Motor neuron (in vitro differentiated cells): ENCODE results near the gene TRIO. TPM values are rescaled to one million over a fixed set of nuclear protein-coding genes. Genes with fewer than 3 reads are reported as not detected.
"Not testable (repeated sequence)": the region's sequence is repeated elsewhere in the genome, so short reads cannot be mapped to it uniquely, and the experiment has no call there.

Source experiments
- ATAC-seq, 8 experiments: fragments of 200-7000 bp; cut with Tn5 transposase; replicated peaks in 6 of 8; 2 replicates each; pipeline ENCODE4 v1.8.0; 2021; ENCODE audit warnings: mild to moderate bottlenecking in 8 of 8, moderate library complexity in 8 of 8
- H3K27ac ChIP-seq, 2 donors: fragments of 250-450 bp; sonication (Bioruptor Pico); 2 replicates each; pipeline ENCODE4 v1.9.0; 2021; ENCODE audit warnings: antibody characterized with exemption in 2 of 2, mild to moderate bottlenecking in 2 of 2, moderate library complexity in 1 of 2
- H3K4me1 ChIP-seq, 2 donors: fragments of 250-450 bp; sonication (Bioruptor Pico); replicated peaks in 1 of 2; 2 replicates each; pipeline ENCODE4 v1.6.1; 2021; ENCODE audit warnings: antibody characterized with exemption in 2 of 2, mild to moderate bottlenecking in 2 of 2, moderate library complexity in 1 of 2
- H3K4me3 ChIP-seq, 5 donors: fragments of 250-450 bp; sonication (Bioruptor Pico); 2 replicates each; pipeline ENCODE4 v1.9.0; 2021; ENCODE audit warnings: antibody characterized with exemption in 5 of 5, mild to moderate bottlenecking in 5 of 5, moderate library complexity in 4 of 5
- WGBS, 10 experiments: fragments of 450-650 bp; shearing (Covaris generic); methylation state at CpG; one replicate each; pipeline ENCODE4 v1.0.0; 2022; 5-methylcytosine and 5-hydroxymethylcytosine counted together
- in situ Hi-C, 9 experiments: fragments of 400-800 bp; cut with MboI; loops; one replicate each; pipeline ENCODE4 v1.15.0; 2021; ENCODE audit warnings: low sequenced_read_pairs in 9 of 9, low pct_unique_long_range_greater_than_20kb in 2 of 9; ENCODE audit not compliant: unreplicated experiment in 9 of 9
- total RNA-seq, 8 experiments: library from RNA; unstranded; fragments of 300-600 nt; gene quantifications; 2 replicates each; pipeline versions ENCODE4 v1.2.3 to v1.2.4, GENCODE V29; 2022

TRIO gene
- total RNA-seq, 8 experiments from 2014 or later: 39.7 to 162 (median 92.9) TPM

DNA sequence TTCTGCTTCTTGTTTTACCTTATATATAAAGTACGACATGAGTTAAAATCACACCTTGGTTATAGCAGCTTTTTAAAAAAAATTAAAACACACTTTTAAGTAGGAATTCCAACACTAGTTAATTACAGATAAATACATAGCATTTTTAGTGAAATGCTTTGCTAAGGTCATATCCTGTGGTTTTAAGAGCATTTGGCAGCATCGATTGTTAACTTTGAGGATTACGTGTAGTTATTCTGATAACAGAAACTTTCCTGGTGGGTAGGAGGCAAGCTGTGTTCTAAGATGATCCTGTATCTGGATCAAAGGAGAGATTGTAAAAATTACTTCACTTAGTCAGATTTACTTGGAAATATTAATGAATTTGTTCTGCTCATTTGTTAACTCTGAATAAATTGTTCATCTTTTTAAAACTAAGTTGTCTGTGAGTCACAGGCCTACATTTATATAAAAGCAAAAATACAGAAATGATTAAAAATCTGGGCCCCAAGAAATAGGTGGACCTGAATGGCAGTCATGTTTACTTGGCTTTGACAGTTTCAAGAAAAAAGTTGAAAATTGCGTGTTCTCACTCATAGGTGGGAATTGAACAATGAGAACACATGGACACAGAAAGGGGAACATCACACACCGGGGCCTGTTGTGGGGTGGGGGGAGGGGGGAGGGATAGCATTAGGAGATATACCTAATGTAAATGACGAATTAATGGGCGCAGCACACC, 58.3 kb downstream of the TRIO start:
- ATAC-seq: no peak
- in situ Hi-C loops: no loop called here
- peaks cover 19 to 21% of the 10 kb centered on the region in 2 donors for H3K4me1 ChIP-seq
- no peak overlapping the region for H3K4me3 ChIP-seq
- H3K27ac ChIP-seq: no peak overlapping the region
- 42 to 100% (median 93%) methylated on average over 1 to 4 of the region's 7 CpGs; no CpG with 5 or more reads in 1 of the 10 experiments for WGBS, 10 experiments

DNA sequence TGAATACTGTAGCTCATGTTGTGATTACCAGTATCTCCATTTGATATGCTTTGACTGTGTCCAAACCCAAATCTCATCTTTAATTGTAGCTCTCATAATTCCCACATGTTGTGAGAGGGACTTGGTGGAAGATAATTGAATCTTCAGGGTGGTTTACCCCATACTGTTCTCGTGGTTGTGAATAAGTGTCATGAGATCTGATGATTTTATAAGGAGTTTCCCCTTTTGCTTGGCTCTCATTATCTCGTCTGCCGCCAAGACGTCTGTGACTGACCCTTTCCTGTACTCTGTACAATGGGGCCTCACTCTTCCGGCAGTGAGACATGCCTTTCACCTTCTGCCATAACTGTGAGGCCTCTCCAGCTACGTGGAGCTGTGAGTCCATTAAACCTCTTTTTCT, 59.3 kb downstream of the TRIO start:
- Histone ChIP-seq H3K27ac (no peak overlapping the region), H3K4me1 (peaks cover 12 to 13% of the 10 kb centered on the region in 2 donors), H3K4me3 (no peak overlapping the region)
- 31 to 100% (median 81%) methylated on average over 1 to 6 of the region's 6 CpGs; no CpG with 5 or more reads in 2 of the 10 experiments for WGBS, 10 experiments
- in situ Hi-C loops: no loop called here
- peak in 1 of 8 experiments; percentile 16 for ATAC-seq

DNA sequence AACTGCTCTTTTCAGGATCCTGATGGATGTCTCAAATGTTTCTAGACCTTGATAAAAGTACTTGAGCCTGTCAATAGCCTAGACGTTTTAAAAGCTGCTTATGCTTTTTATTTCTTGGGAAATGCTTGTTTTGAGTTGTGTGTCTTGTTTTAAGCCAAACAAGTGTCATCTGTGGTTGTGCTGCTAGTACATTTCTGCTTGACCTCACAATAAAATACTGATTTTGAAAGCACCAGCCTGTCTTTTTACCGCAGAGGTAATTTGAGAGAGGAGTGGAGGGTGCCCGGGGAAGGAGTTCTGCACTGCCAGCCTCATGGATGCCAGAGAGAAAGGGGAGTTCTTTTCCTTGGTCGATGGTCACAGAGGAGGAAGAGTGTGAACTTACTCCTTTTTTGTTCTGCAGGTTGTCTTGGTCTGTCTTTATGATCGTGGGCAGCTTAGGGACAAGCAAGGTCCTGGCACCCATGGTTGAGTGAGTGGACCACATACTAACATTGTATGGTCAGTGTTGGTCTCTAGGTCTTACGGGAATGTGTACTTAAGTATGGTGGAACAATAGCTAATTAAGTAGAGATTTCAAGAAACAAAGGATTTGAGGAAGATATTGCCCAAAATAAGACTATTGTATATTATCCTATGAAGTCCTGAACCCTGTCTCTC, 61.0 kb downstream of the TRIO start:
- in situ Hi-C loops: no loop called here
- Histone ChIP-seq H3K4me1 (peaks cover 12 to 13% of the 10 kb centered on the region in 2 donors), H3K4me3 (no peak overlapping the region), H3K27ac (no peak overlapping the region)
- ATAC-seq: no peak
- 25 to 88% (median 69%) methylated on average over 1 to 6 of the region's 6 CpGs; no CpG with 5 or more reads in 2 of the 10 experiments for WGBS, 10 experiments

DNA sequence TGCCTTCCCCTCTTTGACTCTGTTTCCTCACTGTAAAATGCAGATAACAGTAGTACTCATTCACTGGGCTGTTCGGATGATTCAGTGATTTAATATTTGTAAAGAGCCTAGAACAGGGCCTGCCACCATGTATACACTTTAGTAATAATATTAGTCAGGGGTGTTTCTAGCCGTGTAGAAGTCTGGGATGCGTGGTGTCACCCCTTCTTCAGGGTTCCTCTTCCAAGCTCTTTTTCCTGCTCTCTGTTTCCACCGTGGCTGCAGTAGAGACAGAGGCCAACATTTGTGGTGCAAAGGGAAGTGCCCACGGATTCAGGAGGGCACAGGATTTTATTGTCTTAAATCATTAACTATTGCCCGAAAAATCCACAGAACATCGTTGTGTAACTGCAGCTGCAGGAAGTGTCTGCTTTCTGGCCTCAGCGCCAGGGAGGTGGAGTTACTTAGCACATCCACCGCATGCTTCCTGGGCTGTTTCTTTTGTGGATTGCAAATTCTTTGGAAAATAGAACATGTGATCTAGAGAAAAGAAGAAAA, 61.7 kb downstream of the TRIO start:
- WGBS, 10 experiments: 2 to 73% (median 17%) methylated on average over 3 to 8 of the region's 9 CpGs; no CpG with 5 or more reads in 2 of the 10 experiments
- in situ Hi-C loops: no loop called here
- peak in 4 of 8 experiments; percentile 31 to 88 (median 86) for ATAC-seq
- Histone ChIP-seq H3K27ac (no peak overlapping the region), H3K4me3 (no peak overlapping the region), H3K4me1 (peaks cover 12 to 13% of the 10 kb centered on the region in 2 donors)

DNA sequence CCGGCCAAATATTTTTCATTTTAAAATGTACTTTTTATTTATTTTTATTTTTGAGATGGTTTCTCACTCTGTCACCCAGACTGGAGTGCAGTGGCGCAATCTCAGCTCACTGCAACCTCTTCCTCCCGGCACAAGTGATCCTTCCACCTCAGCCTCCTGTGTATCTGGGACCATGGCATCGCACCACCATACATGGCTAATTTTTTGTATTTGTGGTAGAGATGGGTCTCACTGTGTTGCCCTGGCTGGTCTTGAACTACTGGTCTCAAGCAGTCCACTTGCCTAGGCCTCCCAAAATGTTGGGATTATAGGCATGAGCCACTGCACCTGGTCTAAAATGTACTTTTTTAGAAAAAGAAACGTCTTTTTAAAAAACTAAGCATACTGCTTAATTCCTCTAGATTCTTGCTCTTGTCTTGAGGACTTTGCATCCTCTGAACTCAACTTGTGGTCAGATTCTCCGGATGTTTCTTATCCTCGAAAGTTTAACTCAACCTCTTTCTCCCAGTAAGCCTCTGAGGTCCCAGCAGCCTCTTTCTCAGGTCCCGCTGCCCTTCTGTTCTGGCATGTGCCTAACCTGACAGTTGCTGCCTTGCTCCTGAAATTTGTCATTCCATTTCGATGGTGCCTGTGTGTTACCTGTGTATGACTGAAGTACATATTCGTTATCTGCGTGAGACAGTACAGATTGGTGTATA, 63.0 kb downstream of the TRIO start:
- in situ Hi-C loops: no loop called here
- no peak for ATAC-seq
- no peak overlapping the region for H3K4me3 ChIP-seq
- no peak overlapping the region for H3K27ac ChIP-seq
- WGBS, 10 experiments: 75 to 100% (median 94%) methylated on average over 2 to 10 of the region's 11 CpGs; no CpG with 5 or more reads in 1 of the 10 experiments
- peaks cover 12 to 13% of the 10 kb centered on the region in 2 donors for H3K4me1 ChIP-seq

DNA sequence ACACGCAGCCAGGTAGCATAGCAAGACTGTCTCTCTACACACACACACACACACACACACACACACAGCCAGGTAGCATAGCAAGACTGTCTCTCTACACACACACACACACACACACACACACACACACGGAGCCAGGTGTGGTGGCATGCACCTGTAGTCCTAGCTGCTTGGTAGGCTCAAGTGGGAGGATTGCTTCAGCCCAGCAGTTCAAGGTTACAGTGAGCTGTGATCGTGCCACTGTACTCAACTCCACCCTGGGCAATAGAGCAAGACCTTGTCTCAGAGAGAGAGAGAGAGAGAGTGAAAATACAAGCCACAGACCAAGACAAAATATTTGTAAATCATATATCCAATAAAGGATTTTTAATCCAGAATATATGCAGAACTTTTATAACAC, 64.3 kb downstream of the TRIO start:
- ATAC-seq, H3K27ac ChIP-seq, in situ Hi-C loops, H3K4me3 ChIP-seq: not testable (repeated sequence)
- WGBS, 10 experiments: 40 to 100% (median 70%) methylated on average over 1 of the region's 3 CpGs; no CpG with 5 or more reads in 6 of the 10 experiments
- H3K4me1 ChIP-seq: peaks cover 12 to 13% of the 10 kb centered on the region in 2 donors

DNA sequence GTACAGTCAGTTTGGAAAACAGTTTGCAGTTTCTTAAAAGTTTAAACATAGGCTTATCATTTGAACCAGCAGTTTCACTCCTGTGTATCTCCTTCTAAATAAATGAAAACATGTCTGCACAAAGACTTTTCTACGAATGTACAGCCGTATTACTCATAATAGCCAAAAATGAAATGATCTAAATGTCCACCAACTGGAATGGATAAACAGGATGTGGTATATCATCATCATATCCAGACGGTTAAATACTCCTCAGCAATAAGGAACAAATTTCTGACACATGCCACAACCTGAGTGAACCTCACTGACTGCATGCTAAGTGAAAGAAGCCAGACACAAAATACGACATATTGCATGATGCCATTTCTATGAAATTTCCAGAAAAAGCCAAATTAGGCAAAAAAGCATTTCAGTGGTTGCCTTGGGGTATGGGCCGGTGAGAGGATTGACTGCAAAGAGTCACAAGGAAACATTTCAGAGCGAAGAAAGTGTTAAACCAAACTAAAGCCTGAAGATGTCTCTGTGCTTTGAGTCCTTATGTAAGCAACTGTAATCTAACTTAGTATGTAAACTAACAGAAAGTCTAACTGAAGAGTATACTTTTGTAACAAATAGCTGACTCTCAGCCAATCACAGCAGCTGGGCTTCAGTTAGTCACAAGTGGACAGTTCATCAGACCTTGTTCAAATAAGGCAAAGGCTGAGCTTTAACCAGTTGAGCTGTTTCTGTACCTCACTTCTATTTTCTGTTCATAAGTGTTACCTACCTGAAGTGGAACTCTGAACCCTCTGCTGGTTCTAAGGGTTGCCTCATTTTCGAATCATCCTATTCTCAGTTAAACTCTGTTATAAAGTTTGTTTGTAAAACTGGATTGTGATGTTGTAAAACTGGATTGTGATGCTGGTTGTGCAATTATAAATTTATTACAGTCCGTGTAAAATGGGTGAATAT, 65.2 kb downstream of the TRIO start:
- peaks cover 12 to 13% of the 10 kb centered on the region in 2 donors for H3K4me1 ChIP-seq
- no peak overlapping the region for H3K27ac ChIP-seq
- WGBS, 10 experiments: 33 to 97% (median 91%) methylated on average over 3 to 8 of the region's 8 CpGs
- H3K4me3 ChIP-seq: no peak overlapping the region
- in situ Hi-C loops: no loop called here
- peak in 2 of 8 experiments; percentile 30 to 40 for ATAC-seq

DNA sequence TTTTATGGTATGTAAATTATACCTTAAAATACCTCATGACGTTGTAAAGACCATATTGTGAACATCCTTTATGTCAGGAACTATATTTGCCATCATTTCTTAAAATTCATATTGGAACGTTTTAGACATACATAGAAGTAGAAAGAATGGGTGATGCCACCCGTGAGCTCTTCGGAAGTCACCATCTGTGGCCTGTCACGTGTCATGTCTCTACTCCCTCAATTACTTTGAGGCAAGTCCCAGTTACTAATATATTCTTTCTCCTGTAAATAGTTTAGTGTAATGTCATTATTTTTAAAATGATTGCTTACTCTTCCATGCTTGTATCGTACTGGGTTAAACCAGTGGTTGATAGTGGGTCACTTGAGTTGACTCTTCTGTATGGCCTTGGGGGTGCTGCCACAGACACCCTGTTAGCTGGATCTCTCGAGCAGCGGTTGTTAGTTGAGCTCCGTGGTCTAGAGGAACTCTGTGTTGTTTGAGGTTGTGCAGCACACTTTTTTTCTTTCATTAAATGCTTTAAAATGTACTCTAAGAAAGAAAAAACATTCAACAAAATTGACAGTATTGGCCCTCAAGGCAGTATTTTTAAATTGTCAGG, 66.2 kb downstream of the TRIO start:
- WGBS, 10 experiments: 75 to 100% (median 93%) methylated on average over 1 to 9 of the region's 9 CpGs
- no peak for ATAC-seq
- in situ Hi-C loops: no loop called here
- no peak overlapping the region for H3K4me3 ChIP-seq
- no peak overlapping the region for H3K27ac ChIP-seq
- H3K4me1 ChIP-seq: peaks cover 10% of the 10 kb centered on the region in 2 donors

DNA sequence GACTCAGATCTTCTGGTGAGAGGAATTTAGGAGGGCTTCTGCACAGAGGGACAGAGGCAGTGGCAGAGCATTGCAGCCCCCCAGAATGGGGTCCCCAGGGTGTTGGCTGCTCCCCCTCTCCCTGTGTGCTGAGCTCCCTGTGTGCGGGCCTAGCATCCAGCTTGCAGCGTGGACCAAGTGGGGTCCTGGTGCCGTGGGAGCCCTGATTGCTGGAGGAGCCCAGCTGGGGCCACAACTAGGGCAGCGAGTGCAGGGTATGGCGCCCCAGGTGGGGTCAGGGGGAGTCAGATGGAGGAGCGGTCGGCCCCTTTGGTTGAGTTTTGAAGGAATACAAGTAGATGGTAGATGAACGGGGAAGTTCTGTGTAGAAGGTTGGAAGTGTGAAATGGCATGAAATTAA, 66.7 kb downstream of the TRIO start:
- Histone ChIP-seq H3K4me3 (no peak overlapping the region), H3K27ac (no peak overlapping the region), H3K4me1 (peaks cover 7 to 12% of the 10 kb centered on the region in 2 donors)
- ATAC-seq: no peak
- in situ Hi-C loops: no loop called here
- WGBS, 10 experiments: 94 to 100% (median 100%) methylated on average over 1 to 8 of the region's 8 CpGs; no CpG with 5 or more reads in 7 of the 10 experiments

DNA sequence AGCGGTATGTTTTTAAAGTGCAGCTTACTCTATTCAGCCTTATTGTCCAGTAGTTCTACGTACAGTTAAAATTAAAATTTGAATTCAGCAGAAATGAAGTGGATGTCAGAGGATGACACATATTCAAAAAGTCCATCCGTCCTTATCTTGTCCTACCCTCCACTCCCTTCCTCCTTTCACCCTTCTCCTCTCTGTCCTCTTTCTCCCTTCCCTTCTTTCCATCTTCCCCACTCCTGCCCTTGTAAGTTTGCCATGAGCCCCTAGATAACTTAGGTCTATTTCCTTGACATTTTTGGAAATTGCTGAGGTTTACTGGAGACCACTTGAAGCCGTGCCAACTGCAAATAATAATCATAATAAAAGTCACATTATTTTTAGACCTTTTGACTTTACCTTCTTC, 67.6 kb downstream of the TRIO start:
- no peak for ATAC-seq
- H3K4me1 ChIP-seq: peaks cover 6 to 7% of the 10 kb centered on the region in 2 donors
- in situ Hi-C loops: no loop called here
- WGBS, 10 experiments: 60 to 97% (median 83%) methylated on average over 2 to 4 of the region's 4 CpGs; no CpG with 5 or more reads in 1 of the 10 experiments
- H3K27ac ChIP-seq: no peak overlapping the region
- H3K4me3 ChIP-seq: no peak overlapping the region

DNA sequence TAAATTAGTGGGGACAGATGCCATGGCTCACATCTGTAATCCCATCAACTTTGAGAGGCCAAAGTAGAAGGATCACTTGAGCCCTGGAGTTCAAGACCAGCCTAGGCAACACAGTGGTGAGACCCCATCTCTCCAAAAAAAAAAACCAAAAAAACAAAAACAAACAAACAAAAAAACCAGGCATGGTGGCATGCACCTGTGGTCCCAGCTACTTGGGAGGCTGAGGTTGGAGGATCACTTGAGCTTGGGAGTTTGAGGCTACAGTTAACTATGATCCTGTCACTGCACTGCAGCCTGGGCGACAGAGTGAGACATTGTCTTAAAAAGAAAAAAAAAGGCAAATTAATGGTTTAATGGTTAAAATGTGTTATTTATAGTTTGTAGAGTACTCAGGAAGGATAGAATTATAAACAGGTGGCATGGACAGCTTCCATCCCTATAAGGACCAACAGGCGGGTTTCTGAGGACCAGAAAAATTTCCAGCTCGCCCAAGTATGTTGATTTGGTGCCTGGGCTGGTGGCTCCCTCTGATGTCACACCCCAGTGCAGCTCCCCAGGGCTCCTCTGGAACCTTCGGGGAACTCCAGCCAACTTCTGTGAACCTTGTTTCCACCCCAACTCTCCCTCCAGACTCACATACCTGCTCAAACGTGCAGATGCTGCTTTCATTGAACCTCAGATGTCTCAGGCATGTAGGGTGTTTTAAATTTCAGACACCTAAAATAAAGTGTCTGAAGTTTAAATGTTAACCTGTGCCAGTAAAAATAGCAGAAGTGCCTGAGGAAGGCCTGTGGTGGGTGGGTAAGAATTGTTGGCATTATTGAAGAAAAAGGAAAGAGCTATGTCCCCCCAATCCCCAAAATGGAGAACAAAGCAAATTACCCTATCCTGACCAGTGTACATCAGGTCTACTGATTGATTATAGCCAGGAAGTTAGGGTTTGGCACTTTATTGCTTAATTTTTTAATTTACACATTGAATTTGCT, 69.0 kb downstream of the TRIO start:
- Histone ChIP-seq H3K27ac (no peak overlapping the region), H3K4me1 (peaks cover 9 to 11% of the 10 kb centered on the region in 2 donors), H3K4me3 (no peak overlapping the region)
- WGBS, 10 experiments: 50 to 100% (median 80%) methylated on average over 1 to 4 of the region's 5 CpGs; no CpG with 5 or more reads in 1 of the 10 experiments
- no peak for ATAC-seq
- in situ Hi-C loops: no loop called here
